Prostate gland (tissue), 2 donors: Measurements from ENCODE around the gene STAT5B.

Source experiments
- POLR2A ChIP-seq: fragments of 450-650 bp; IDR thresholded peaks from one replicate; pipeline ENCODE4 v1.6.1; 2016; ENCODE audit warnings: antibody characterized with exemption, mild to moderate bottlenecking
- TF ChIP-seq, protein P1 (sequence below), 4 experiments: fragments of 200-600 bp in 2 of 4; fragments of 450-650 bp in 2 of 4; sonication (generic) in 2 of 4; IDR thresholded peaks; 1 replicate in 3 of 4; 2 replicates in 1 of 4; pipeline ENCODE4 v1.5.1; 2016 to 2019; ENCODE audit warnings: antibody characterized with exemption in 4 of 4, mild to moderate bottlenecking in 2 of 4, moderate library complexity in 2 of 4

- TF ChIP-seq POLR2A: no peak
- TF ChIP-seq, protein P1, sequence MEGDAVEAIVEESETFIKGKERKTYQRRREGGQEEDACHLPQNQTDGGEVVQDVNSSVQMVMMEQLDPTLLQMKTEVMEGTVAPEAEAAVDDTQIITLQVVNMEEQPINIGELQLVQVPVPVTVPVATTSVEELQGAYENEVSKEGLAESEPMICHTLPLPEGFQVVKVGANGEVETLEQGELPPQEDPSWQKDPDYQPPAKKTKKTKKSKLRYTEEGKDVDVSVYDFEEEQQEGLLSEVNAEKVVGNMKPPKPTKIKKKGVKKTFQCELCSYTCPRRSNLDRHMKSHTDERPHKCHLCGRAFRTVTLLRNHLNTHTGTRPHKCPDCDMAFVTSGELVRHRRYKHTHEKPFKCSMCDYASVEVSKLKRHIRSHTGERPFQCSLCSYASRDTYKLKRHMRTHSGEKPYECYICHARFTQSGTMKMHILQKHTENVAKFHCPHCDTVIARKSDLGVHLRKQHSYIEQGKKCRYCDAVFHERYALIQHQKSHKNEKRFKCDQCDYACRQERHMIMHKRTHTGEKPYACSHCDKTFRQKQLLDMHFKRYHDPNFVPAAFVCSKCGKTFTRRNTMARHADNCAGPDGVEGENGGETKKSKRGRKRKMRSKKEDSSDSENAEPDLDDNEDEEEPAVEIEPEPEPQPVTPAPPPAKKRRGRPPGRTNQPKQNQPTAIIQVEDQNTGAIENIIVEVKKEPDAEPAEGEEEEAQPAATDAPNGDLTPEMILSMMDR (IDR thresholded peaks at IDR 0.05): no peak
These were observed 10.4 kb upstream of the STAT5B start for GRCh38 chr17:42286411-42287221.
